Stomach (tissue), 9 donors: ENCODE results near the gene CASTOR1. TPM values are rescaled to one million over a fixed set of nuclear protein-coding genes. Genes with fewer than 3 reads are reported as not detected.

ENCODE experiments used
- DNase-seq, 2 donors: peaks; one replicate each; pipeline versions ENCODE4 v3.0.0 to v3.0.0-alpha.2; 2013 to 2019
- H3K27ac ChIP-seq, 5 donors: fragments of 200-600 bp in 4 of 5; sonication (generic) in 4 of 5; one replicate each; pipeline ENCODE4 v1.5.1; 2013 to 2019; ENCODE audit warnings: mild to moderate bottlenecking in 1 of 5, moderate library complexity in 1 of 5
- H3K27me3 ChIP-seq, 3 donors: fragments of 200-600 bp; sonication (generic); one replicate each; pipeline ENCODE4 v1.5.1; 2017 to 2019; ENCODE audit warnings: mixed run types in 1 of 3
- H3K36me3 ChIP-seq, 4 donors: fragments of 200-600 bp; sonication (generic); 1 replicate in 3 of 4; 2 replicates in 1 of 4; pipeline ENCODE4 v1.5.1; 2016 to 2019
- H3K4me1 ChIP-seq, 4 donors: fragments of 200-600 bp; sonication (generic); one replicate each; pipeline ENCODE4 v1.5.1; 2016 to 2019
- H3K4me3 ChIP-seq, 4 donors: fragments of 200-600 bp; sonication (generic) in 3 of 4; one replicate each; pipeline ENCODE4 v1.5.1; 2016 to 2019; ENCODE audit warnings: mild to moderate bottlenecking in 1 of 4
- H3K9me3 ChIP-seq, 4 donors: fragments of 200-600 bp; sonication (generic); one replicate each; pipeline ENCODE4 v1.5.1; 2016 to 2019
- EP300 ChIP-seq: sonication (generic); formaldehyde crosslinking; IDR thresholded peaks from one replicate; pipeline ENCODE4 v1.6.1; 2017; ENCODE audit warnings: antibody characterized with exemption
- POLR2A ChIP-seq, 4 donors: fragments of 450-650 bp; IDR thresholded peaks; one replicate each; pipeline ENCODE4 v1.6.1; 2016; ENCODE audit warnings: antibody characterized with exemption in 4 of 4, control low read depth in 2 of 4, mild to moderate bottlenecking in 1 of 4, moderate library complexity in 1 of 4
- POLR2AphosphoS5 ChIP-seq, 3 donors: sonication (generic); formaldehyde crosslinking; IDR thresholded peaks; one replicate each; pipeline ENCODE4 v1.6.1; 2016; ENCODE audit warnings: antibody characterized with exemption in 3 of 3
- WGBS, 5 donors: extraction: QIAGEN DNeasy Blood & Tissue Kit in 3 of 5; methylation state at CpG; one replicate each; pipeline versions ENCODE4 v1.1.5 to v1.1.7; 2013 to 2018; 5-methylcytosine and 5-hydroxymethylcytosine counted together
- intact Hi-C: fragments of 100-400 bp; cut with DNase I; formaldehyde crosslinking; loops from one replicate; pipeline ENCODE4 v1.15.1; 2023; ENCODE audit warnings: low total_unique reads
- polyA plus RNA-seq, 3 donors: library from polyadenylated mRNA; stranded (reverse); fragments of 200-250 nt; gene quantifications; one replicate each; pipeline ENCODE4 v1.2.3, GENCODE V29; 2013
- total RNA-seq, 5 donors: library from RNA; depleted of rRNA; stranded (reverse); fragments of >200 nt; gene quantifications; one replicate each; pipeline versions ENCODE4 v1.1.0 to v1.2.3, GENCODE V29; 2014 to 2016
- TF ChIP-seq, protein P1 (sequence below), 7 experiments: fragments of 450-650 bp in 4 of 7; fragments of 200-600 bp in 3 of 7; sonication (generic) in 3 of 7; IDR thresholded peaks; one replicate each; pipeline ENCODE4 v1.5.1; 2016 to 2019; ENCODE audit warnings: antibody characterized with exemption in 7 of 7, control low read depth in 2 of 7, mild to moderate bottlenecking in 1 of 7
- donor health status: healthy with polysubstance abuse.
- donor health status: Bipolar disorder and iron deficiency.
- donor health status: healthy.

CASTOR1 gene
- total and polyA plus RNA-seq, 8 donors: 1.2 to 57.8 (median 5.3) TPM

DNA sequence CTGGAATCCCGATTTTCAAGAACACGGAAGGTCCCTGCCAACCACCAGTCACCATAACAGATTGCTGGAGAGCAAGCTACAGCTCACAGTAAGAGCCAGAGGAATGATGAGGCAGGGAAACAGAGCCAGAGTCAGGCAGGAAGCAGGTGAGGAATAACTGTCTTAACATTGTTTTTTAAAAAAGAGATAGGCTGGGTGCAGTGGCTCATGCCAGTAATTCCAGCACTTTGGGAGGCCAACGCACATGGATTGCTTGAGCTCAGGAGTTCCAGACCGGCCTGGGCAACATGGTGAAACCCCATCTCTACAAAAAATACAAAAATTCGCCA, 13.5 kb upstream of the CASTOR1 start:
- intact Hi-C loops: no loop called here
- no peak for DNase-seq
- Histone ChIP-seq H3K27ac (peak overlapping the region; percentile 63 to 94 (median 86)), H3K4me1 (peaks cover 77 to 100% (median 92%) of the 10 kb centered on the region in 4 donors), H3K4me3 (no peak overlapping the region), H3K36me3 (peaks cover 24 to 64% (median 54%) of the 10 kb centered on the region in 4 donors), H3K27me3 (no peaks in the 10 kb centered on the region), H3K9me3 (no peaks in the 10 kb centered on the region)
- WGBS, 5 donors: 55 to 71% (median 70%) methylated on average over 5 of the region's 5 CpGs
- TF ChIP-seq, protein P1, sequence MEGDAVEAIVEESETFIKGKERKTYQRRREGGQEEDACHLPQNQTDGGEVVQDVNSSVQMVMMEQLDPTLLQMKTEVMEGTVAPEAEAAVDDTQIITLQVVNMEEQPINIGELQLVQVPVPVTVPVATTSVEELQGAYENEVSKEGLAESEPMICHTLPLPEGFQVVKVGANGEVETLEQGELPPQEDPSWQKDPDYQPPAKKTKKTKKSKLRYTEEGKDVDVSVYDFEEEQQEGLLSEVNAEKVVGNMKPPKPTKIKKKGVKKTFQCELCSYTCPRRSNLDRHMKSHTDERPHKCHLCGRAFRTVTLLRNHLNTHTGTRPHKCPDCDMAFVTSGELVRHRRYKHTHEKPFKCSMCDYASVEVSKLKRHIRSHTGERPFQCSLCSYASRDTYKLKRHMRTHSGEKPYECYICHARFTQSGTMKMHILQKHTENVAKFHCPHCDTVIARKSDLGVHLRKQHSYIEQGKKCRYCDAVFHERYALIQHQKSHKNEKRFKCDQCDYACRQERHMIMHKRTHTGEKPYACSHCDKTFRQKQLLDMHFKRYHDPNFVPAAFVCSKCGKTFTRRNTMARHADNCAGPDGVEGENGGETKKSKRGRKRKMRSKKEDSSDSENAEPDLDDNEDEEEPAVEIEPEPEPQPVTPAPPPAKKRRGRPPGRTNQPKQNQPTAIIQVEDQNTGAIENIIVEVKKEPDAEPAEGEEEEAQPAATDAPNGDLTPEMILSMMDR (IDR thresholded peaks at IDR 0.05): no peak
- TF ChIP-seq POLR2A (IDR thresholded peaks at IDR 0.05) (no peak), EP300 (no peak), POLR2AphosphoS5 (IDR thresholded peaks at IDR 0.05) (no peak)

DNA sequence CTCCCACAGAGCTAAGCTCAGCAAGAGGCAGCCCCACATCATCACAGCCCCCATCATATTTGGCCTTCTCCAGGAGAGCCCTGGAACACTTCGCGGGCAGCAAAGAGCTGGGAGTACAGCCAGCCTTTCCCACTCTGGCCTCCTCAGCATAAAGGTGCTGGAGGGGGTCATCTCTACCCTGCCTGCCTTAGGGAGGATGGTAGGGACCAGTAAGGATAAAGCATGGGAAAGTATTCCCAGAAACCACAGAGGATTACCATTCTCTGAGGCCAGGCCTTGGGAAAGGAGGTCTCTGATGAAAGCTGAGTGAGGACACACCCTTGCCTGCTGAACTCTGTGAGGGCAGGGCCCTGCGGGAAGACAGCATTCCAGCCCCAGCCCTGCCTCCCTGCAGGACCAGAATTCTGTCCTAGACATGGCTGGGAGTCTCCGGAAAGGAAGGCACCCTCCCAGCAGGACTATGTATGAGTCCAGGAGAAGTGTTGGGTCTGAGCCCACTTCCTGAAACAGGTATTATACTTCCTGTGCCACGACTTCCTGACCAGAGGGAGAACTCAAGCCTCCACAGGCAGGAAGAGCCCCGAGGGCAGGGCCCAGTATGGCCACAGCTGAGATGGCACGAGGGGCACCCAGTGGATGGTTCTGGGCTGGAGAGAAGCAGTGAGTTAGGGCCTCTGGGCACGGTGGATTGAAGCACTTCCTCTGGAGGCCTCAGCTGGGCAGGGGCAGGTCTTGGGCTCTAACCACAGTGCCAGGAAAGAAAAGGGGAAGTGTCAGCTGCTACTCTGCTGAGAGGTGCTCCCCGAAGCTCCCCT, 12.9 kb upstream of the CASTOR1 start:
- WGBS, 5 donors: 34 to 50% (median 39%) methylated on average over 9 of the region's 9 CpGs
- H3K4me1 ChIP-seq: peaks cover 77 to 100% (median 92%) of the 10 kb centered on the region in 4 donors
- peaks cover 27 to 70% (median 60%) of the 10 kb centered on the region in 4 donors for H3K36me3 ChIP-seq
- H3K4me3 ChIP-seq: no peak overlapping the region
- no peaks in the 10 kb centered on the region for H3K9me3 ChIP-seq
- intact Hi-C loops: no loop called here
- no peaks in the 10 kb centered on the region for H3K27me3 ChIP-seq
- TF ChIP-seq EP300: no peak
- no peak for TF ChIP-seq POLR2A (IDR thresholded peaks at IDR 0.05)
- TF ChIP-seq POLR2AphosphoS5 (IDR thresholded peaks at IDR 0.05): peak in 1 of 3 donors; percentile 26
- DNase-seq: peak; percentile 44 to 70
- peak overlapping the region; percentile 63 to 94 (median 86) for H3K27ac ChIP-seq

DNA sequence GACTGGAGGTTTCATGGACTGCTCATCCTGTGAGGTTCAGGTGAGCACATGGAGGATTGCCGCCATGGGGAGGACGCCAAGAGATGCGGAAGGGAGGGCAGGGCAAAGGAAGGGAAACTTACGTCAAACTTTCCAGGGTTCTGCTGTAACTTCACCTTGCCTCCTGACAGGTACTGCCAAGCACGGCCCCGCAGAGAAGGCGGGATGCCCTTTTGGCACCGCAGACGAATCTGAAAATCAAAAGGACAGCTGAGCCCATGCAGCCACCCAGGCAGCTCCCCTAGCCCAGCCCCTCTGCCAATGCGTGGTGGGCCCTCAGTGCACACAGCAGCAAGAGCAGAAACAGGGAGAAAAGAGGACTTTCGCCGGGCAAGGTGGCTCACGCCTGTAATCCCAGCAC, 10.0 kb upstream of the CASTOR1 start:
- H3K4me1 ChIP-seq: peaks cover 53 to 77% (median 70%) of the 10 kb centered on the region in 4 donors
- peaks cover 39 to 98% (median 89%) of the 10 kb centered on the region in 4 donors for H3K36me3 ChIP-seq
- H3K4me3 ChIP-seq: no peak overlapping the region
- intact Hi-C loops: no loop called here
- TF ChIP-seq POLR2A (IDR thresholded peaks at IDR 0.05) (no peak), EP300 (no peak), POLR2AphosphoS5 (IDR thresholded peaks at IDR 0.05) (no peak)
- TF ChIP-seq, protein P1 (IDR thresholded peaks at IDR 0.05): no peak
- H3K27me3 ChIP-seq: no peaks in the 10 kb centered on the region
- peak overlapping the region; percentile 33 to 78 (median 61) for H3K27ac ChIP-seq
- WGBS, 5 donors: 86 to 91% (median 87%) methylated on average over 13 of the region's 13 CpGs
- no peak for DNase-seq
- H3K9me3 ChIP-seq: no peaks in the 10 kb centered on the region

DNA sequence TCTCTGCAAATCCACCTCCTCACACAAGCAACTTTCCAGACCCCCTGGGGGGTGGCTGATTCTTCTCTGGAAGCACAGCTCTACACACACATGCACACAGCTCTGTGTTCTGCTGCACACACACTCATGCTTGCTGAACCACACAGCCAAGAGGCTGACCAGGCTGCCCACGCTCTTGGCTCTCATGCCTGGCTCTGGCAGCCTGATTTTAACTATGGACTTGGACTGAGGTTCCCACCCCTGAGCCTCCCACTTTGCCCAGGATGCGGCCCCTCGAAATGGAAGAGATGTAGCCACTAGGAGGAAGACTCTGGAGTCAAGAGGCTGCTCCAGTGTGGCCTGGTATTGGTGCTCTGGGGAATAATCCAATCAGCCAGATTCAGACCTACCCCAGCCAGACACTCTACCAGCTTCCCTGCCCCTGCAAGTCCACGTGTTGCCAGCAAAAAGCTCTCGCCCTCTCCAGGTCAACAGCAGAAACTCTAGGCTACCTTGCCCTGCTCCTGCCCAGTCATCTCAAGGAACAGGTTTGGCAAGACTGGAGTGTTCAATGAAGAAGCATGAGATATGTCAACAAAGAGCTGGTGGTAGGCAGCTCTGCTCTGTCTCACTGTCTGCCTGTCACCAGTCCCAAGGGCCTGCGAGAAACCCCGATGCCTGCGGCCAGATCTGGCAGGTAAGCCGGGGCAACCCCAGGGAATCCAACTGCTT, 8.8 kb upstream of the CASTOR1 start:
- Histone ChIP-seq H3K36me3 (peaks cover 50 to 98% (median 96%) of the 10 kb centered on the region in 4 donors), H3K27ac (peak overlapping the region; percentile 33 to 78 (median 61)), H3K27me3 (no peaks in the 10 kb centered on the region), H3K4me3 (no peak overlapping the region), H3K9me3 (no peaks in the 10 kb centered on the region), H3K4me1 (peaks cover 42 to 65% (median 59%) of the 10 kb centered on the region in 4 donors)
- DNase-seq: peak; percentile 78 to 90
- 37 to 57% (median 50%) methylated on average over 6 to 9 of the region's 9 CpGs for WGBS, 5 donors
- intact Hi-C loops: no loop called here
- no peak for TF ChIP-seq POLR2A (IDR thresholded peaks at IDR 0.05)
- TF ChIP-seq EP300: no peak
- peak in 2 of 3 donors; percentile 64 to 78 for TF ChIP-seq POLR2AphosphoS5 (IDR thresholded peaks at IDR 0.05)
- TF ChIP-seq, protein P1 (IDR thresholded peaks at IDR 0.05): peak in 1 of 7 experiments; percentile 8
